Spleen (tissue), 7 donors: ENCODE measurements around the gene KRT79.

Experiments
- POLR2AphosphoS5 ChIP-seq, 3 donors: sonication (generic); formaldehyde crosslinking; IDR thresholded peaks; one replicate each; pipeline ENCODE4 v1.5.1; 2017; ENCODE audit warnings: antibody characterized with exemption in 3 of 3
- TF ChIP-seq, protein P1 (sequence below), 11 experiments: fragments of 200-600 bp in 7 of 11; fragments of 450-650 bp in 4 of 11; sonication (generic) in 4 of 11; IDR thresholded peaks in 8 of 11; conservative IDR thresholded peaks in 3 of 11; 1 replicate in 7 of 11; 2 replicates in 4 of 11; pipeline versions ENCODE4 v1.4.0 to v1.8.0; 2016 to 2021; ENCODE audit warnings: antibody characterized with exemption in 11 of 11, inconsistent platforms in 4 of 11, mild to moderate bottlenecking in 1 of 11
- donor health status: DM: no; HTN: no; CAD: no; lungs with moderate emphysema.
- donor health status: DM: no; HTN: no; CAD: no.
- donor health status: DM: no; HTN: no; CAD: no.

DNA sequence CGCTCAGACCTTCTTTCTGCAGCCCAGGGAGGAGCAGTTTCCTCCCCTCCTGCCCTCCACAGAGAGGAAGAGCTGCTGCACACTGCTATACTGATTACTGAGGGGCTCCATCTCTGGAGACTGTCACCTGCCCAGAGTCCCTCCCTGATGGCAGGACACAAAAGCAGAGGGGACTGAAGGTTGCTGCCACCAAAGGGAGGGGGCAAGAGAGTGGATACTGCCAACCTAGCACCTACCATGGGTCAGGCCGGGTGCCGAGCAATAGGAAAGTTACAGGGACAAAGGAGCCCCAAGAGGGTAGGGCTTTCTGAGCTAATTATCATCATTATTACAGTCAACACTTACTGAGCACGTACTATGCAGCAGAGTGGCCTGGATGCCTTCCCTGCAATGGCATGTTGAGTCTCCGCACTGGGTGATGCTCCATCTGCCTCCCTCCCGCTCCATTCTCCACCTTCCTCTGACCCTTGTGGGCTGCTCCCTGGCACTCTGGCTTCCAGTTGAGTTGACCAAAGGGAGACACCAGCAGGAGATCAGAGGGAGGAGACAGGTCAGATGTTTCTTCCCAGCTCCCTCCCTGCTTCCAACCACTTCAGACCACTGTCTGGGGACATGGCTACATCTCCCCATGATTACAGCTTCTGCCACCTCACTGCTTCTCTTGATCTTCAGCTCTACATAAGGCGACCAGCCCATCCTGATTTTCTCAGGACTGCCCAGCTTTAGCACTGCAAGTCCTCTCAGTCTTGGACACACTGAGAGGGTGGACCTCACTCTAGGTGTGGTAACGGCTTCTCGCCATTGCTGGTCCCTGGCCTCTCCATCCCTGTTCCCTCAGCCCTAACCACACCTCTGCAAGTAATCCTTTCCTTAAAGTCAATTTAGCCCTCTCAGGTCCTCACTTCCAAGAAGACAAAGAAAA lies 2.6 kb upstream of the KRT79 start:
- TF ChIP-seq, protein P1, sequence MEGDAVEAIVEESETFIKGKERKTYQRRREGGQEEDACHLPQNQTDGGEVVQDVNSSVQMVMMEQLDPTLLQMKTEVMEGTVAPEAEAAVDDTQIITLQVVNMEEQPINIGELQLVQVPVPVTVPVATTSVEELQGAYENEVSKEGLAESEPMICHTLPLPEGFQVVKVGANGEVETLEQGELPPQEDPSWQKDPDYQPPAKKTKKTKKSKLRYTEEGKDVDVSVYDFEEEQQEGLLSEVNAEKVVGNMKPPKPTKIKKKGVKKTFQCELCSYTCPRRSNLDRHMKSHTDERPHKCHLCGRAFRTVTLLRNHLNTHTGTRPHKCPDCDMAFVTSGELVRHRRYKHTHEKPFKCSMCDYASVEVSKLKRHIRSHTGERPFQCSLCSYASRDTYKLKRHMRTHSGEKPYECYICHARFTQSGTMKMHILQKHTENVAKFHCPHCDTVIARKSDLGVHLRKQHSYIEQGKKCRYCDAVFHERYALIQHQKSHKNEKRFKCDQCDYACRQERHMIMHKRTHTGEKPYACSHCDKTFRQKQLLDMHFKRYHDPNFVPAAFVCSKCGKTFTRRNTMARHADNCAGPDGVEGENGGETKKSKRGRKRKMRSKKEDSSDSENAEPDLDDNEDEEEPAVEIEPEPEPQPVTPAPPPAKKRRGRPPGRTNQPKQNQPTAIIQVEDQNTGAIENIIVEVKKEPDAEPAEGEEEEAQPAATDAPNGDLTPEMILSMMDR (IDR thresholded peaks at IDR 0.05 in 8 of 11, conservative IDR thresholded peaks at IDR 0.05 in 3 of 11) = no peak
- no peak for TF ChIP-seq POLR2AphosphoS5 (IDR thresholded peaks at IDR 0.05)
